Right hindlimb (tissue), 1 donor: Measurements from ENCODE around the gene FSD1L.

Experiments used
- DNase-seq: peaks from one replicate; pipeline ENCODE4 v3.0.0-alpha.2; 2018

Gene FSD1L

DNA sequence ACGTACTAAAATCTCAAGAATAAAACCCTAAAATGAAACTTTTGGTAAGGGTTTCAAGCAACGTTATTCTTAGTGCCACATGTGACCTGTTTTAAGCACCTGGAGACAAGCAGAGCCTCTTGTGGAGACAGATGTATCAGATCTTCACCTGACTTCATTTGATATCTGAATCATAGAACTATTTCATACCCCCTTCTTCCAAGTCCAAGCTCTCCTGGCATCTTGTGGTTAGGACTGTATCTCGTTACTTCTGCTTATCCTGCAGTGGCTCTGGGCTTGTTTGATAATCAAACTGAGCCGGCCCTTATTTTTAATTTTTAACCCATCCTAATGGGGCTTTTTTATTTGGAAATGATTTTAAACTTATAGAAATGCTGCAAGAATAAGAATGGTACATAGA, 11.1 kb upstream of the FSD1L start:
- DNase-seq: no peak

DNA sequence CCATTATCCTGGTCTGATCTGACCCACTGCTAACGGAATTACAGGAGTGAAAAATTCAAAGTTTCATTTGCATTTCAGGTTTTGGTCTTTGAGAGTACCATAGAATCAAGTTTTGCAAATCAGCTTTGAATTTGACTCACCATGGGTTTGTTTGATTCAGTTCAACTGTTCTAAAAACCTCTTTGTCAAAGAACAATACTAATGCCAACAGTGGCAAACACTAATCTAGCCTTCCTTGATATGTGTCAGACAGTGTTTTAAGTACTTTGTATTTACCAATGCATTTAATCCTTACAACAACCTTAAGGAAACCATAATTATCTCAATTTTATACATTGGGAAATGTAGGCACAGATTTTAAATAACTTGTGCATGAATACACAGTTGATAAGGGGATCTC, 10.1 kb upstream of the FSD1L start:
- no peak for DNase-seq

DNA sequence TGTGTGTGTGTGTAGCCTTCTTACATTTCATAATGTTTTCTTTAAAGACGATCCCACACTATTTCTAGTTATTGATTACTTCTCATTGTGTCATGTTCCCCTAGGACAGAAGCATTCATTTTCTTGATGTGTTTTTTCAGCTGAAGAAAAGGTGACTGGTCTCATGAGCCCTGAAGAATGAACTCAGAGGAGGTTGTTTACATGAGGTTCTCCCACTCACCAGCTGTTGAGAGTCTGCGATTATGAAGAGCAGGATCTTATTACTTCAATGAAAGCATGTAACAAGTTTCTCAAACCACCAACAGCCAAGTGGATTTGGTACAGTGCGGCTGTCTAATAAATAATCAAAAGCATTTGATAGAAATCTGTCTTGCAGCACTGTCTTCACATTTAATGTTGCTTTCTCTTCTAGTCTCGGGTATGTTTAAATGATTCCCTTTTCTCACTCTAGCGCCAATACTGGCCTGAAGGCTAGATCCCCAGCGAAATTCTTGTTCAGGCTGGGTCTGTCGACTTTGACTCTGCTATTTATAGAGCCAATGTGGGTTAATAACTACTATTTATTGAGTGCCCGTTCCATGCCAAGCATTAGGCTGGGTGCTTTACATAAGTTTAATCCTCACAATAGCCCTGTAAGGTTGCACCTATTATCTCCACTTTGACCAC, 9.6 kb upstream of the FSD1L start:
- no peak for DNase-seq

- no peak for DNase-seq
These were observed 8.4 kb upstream of the FSD1L start for GRCh38 chr9:105439428-105439827.

DNA sequence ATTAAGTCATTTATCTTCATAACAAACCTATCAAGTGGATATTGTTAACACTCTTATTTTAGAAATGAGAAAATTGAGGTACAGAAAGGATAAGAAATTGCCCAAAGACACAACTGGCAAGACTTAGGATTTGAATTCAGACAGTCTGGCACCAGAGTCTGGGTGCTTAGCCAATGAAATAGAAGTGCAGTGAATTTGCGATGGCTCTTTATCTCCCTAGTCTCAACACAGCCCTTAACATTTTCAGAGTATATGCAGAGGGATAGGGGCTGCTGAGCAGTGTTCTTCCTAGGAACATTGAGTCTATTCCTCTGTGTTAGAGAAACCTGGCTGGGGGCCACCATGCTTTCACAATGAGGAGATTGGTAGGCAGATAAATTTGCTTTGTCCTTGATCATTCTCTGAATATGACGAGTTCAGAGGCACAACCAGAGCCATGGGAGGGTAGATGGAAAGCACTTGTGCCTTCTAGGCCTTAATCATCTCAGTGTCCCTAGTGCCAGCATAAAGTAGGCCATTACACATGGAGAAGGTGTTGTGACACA, 6.1 kb upstream of the FSD1L start:
- no peak for DNase-seq

DNA sequence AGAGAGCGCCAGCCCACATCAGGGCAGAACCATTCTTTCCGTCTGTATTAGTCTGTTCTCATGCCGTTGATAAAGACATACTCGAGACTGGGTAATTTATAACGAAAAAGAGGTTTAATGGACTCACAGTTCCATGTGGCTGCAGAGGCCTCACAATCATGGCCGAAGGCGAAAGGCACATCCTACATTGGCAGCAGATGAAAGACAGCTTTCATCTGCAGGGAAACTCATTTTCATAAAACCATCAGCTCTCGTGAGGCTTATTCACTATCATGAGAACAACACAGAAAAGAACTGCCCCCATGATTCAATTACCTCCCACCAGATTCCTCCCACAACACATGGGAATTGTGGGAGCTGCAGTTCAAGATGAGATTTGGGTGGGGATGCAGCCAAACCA, 4.7 kb upstream of the FSD1L start:
- DNase-seq: no peak

GRCh38 chr9:105444130-105444529, 3.7 kb upstream of the FSD1L start:
- DNase-seq: no peak

DNA sequence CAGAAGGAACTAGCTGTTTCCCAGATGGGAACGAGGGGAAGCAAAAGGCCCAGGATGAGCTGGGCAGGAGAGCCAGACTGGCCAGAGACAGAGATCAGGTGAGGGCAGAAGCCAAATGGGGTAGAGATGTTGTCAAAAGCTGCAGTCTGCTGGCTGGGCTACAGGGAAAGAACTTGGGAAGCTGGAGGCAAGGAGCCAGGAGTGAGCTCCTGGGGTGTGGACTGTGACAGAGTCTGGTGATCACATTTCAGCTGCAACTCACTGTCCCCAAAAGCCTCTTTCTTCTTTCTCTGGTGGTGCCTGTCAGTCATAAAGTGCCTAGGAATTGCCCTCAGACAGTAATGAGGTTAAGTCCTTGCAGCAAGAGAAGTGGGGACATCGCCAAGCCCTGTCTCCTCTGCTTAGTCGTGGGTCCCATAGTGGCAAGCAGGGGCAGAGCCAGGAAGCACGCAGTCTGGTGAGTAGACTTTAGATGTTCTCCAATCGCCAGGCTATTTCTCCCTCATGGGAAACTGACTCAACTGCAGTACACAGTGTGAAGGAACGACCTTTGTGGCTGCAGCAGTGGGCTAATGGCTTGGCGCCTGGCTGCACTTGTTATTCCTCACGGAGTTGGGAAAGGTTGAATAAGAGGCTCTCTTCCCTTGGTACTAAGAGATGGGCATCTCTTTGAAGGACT, 2.5 kb upstream of the FSD1L start:
- no peak for DNase-seq

DNA sequence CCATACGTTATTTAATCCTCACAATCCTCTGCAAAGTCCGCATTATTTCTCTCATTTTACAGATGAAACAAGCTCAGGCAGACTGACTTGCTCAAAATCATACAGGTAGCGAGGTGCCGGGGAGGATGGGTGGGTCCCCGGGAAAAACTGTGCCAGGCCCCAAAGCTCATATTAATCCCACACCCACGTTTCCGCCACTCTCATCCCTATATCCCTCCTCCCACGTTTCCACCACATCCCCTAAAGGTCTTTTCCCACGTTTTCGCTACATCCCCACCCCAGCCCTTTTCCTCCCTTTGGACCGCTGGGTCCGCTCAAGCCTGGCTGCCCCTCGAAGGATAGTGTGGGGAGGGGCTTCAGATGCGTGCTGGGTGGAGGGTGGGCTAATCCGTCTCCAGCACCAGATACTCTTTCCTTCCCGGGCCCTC, 434 bp upstream of the FSD1L start:
- no peak for DNase-seq

- DNase-seq: no peak
These were observed 1.2 kb downstream of the FSD1L start for GRCh38 chr9:105449081-105449480.

DNA sequence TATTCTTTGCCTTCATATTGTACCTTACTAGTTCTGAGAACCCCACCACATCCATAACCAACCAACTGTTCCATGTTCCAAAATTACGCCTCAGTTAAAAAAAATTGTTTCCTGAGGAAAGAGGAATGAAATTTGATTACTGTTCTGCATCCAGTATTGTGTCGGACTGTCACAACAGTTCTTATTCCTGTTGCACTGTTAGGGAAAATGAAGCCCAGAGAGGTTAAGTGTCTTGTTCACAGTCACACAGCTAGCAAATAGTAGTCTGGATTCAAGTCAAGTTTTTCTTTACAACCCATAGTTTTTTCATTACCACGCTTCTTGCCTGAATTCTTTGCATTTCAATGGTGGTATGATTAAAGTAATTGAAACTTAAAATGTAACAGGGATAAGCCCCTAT, 4.4 kb downstream of the FSD1L start:
- DNase-seq: no peak

GRCh38 chr9:105455836-105456475, 8.1 kb downstream of the FSD1L start:
- no peak for DNase-seq

GRCh38 chr9:105457560-105458294, 9.9 kb downstream of the FSD1L start:
- peak; percentile 30 for DNase-seq

GRCh38 chr9:105458404-105458803, 10.6 kb downstream of the FSD1L start:
- no peak for DNase-seq

GRCh38 chr9:105459336-105459735, 11.5 kb downstream of the FSD1L start:
- no peak for DNase-seq

DNA sequence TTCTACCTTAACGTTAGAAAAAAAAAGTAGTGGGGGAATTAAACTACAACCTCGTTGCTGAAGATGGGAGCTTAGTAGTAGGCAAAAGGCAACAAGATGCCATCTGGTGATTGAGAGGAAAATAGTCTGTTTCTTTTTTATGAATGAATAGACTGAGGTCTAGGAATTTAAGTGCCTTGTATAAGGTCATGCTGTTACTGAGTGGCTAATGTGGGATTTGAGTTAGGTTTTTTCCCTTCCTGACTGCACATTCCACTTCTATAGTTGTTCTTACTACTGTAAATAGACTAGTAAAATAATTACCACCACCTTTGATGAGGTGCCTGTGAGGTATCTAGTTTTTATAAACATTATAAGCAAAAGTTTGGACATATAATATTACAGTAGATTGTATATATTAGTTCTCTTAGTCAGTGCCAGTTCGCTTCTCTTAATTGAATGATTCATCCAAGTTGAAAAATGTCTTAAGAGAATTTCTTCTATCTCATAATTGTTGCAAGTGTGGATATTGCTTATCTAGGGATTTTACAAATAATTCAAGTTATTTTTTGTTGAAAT, 19.1 kb downstream of the FSD1L start:
- no peak for DNase-seq

GRCh38 chr9:105468875-105469274, 21.0 kb downstream of the FSD1L start:
- DNase-seq: no peak

DNA sequence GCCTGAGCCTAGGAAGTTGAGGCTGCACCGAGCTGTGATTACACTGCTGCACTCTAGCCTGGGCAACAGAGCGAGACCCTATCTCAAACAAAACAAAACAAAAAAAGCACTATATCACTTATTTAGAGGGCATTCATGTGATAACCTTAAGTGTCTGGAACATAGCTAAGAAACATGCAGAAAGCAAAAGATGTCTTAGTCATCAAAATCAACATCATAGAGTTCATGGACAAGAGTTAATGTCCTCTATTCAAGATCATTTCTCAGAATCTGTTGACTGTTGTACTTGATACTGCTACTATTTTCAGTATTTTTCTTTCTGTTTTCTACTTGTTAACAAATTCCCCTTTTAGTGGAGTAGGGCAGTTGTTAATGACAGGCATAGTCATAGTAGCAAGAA, 25.4 kb downstream of the FSD1L start:
- DNase-seq: no peak

DNA sequence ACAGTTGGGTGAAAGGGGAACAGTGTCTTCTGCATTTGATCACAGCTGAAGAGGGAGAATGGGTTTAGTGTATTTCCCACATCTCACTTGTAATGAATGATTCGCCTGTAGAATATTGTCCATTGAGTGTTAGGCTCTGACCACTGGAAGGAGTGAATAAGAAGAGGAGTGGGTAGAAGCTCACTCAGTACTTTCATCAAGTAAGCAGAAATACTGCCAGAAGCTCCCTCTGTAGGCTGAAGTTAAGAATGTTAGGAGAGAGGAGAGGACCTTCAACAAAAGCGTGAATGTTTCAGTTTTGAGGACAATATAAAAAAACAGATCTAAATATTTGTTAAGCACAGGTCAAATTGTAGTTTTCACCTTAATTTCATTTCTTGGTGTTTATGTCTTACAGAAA, 27.5 kb downstream of the FSD1L start:
- DNase-seq: no peak

DNA sequence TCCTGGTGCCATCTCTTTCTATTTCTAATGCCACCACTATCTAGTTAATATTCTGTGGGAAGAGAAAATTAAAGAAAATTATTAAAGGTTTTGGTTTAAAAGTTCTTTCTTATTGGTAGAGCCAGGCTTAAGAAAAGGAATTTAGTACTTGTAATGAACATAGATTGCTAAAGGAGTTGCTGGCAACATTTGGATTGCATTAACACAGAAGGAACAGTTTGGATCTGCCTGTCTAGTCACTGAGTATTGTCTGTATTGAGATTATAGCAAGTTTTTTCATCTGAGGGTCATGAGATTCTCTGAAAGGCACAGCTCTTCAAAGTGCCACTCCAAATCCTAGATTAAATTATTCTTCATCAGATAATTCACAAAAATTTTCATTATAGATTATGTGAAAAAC, 32.0 kb downstream of the FSD1L start:
- DNase-seq: no peak

GRCh38 chr9:105483618-105484017, 35.8 kb downstream of the FSD1L start:
- no peak for DNase-seq

DNA sequence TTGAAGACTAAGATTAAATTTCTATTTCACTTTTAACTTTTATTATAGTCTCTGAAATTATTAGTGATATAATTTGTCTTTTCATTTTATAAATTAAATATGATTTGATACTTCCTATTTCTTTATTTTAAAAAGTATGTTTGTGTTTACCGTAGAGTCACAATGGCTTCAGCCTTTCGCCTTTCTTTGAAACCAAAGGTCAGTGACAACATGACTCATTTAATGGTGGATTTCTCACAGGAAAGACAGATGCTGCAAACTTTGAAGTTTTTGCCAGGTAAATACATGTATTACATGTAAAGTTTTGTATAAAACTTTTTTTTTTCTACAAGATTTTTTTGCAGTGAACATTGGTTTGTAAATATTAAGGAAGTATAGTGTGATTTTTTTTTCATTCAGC, 36.4 kb downstream of the FSD1L start:
- no peak for DNase-seq

GRCh38 chr9:105485131-105485530, 37.3 kb downstream of the FSD1L start:
- DNase-seq: no peak
